ENCODE data around the gene GPC6.

GPC6 gene

DNA sequence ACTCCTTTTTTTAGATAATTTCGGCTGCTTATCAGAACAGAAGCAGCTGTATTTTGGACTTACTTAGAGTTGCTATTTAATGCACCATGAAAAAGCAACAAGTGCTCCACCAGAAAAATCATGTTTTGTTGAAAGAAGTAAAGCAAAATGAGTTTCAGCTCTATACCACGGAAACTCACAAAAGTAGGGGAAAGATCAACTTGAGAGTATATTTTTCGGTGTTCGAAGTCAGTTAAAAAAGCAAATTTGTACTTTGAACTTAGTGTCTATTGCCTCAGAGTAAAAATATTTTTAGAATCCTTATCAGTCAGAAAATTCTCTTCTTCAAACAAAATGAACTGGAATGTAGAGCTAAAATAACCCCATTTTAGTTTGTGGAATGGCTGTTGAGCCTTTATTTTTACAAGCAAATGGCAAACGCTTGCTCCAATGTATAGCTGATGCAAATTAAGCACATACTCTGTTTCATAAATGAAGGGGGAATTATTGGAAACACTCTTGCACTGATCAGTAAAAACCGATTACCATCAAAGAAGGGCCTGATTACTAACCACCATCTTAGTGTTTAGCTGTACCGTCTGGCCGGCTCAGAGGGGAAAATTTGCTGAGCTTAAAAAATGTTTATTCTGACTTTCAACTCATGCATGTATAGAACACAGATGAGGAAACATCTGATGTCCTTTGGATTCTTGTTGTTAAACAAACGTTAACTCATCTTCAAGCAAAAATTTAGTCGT lies 540.7 kb downstream of the GPC6 start:
- Histone ChIP-seq H3K4me2 (ENCODE audit: low read length, poor library complexity, severe bottlenecking) (no peak overlapping the region), H3K36me3 (ENCODE audit: control insufficient read depth in 1 of 2, insufficient read depth in 2 of 2, low read depth in 1 of 2, low read length in 2 of 2) (no peaks in the 10 kb centered on the region), H3K18ac (ENCODE audit: low read depth in 1 of 2, low read length in 2 of 2) (no peak overlapping the region), H2BK120ac (ENCODE audit: low read depth, low read length) (no peak overlapping the region), H3K27ac (ENCODE audit: low read length, poor library complexity, severe bottlenecking) (peak overlapping the region; percentile 33), H3K4ac (ENCODE audit: low read depth in 1 of 2, low read length in 2 of 2) (no peak overlapping the region), H3K9me3 (ENCODE audit: control insufficient read depth, low read length) (no peaks in the 10 kb centered on the region), H2BK12ac (ENCODE audit: low read length in 2 of 2) (no peak overlapping the region), H3K14ac (ENCODE audit: low read length in 2 of 2) (no peak overlapping the region), H3K79me1 (replicated peaks; ENCODE audit: low read length, poor library complexity, severe bottlenecking) (no peaks in the 10 kb centered on the region), H3K4me1 (ENCODE audit: control insufficient read depth, insufficient read depth, low read depth, low read length) (no peaks in the 10 kb centered on the region), H3K27me3 (ENCODE audit: control insufficient read depth in 1 of 2, insufficient read depth in 1 of 2, low read length in 2 of 2) (no peaks in the 10 kb centered on the region), H2BK5ac (ENCODE audit: low read depth, low read length, poor library complexity, severe bottlenecking) (no peak overlapping the region), H2AFZ (ENCODE audit: low read depth, low read length) (no peak overlapping the region), H2BK15ac (ENCODE audit: low read depth, poor library complexity, severe bottlenecking) (no peak overlapping the region), H4K91ac (ENCODE audit: low read length) (no peak overlapping the region), H3K9ac (ENCODE audit: low read length) (no peak overlapping the region), H3K23ac (ENCODE audit: low read length in 2 of 2) (no peak overlapping the region), H3K4me3 (ENCODE audit: insufficient read depth in 1 of 2, low read depth in 1 of 2, low read length in 2 of 2) (no peak overlapping the region), H4K8ac (ENCODE audit: low read length) (no peak overlapping the region), H2AK5ac (ENCODE audit: low read length, severe bottlenecking) (no peak overlapping the region)
- WGBS, result 86% methylated on average over 5 of the region's 10 CpGs
- peak; percentile 39 for DNase-seq

DNA sequence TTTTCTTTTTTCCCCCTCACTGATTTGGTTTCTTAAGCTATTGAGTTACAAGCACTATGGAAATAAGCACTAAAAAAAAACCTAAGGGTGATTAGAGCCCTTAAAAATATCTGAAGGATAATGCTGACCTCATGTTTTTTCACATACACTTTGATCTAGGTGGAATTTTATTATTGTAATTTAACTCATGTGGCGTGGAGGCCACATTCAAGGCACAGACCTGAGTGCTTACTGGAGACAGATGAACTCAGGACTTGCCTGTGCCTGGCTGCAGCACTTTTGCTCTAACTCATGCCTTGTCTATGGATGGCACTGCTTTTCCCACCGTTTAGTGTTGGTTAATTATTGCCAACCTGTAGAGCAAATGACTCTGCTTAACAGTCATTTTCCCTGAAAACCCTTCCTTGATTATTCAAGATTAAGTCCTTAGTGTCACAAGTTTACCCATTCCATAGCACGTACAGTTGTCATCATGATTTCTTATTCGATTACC lies 541.4 kb downstream of the GPC6 start:
- 91% methylated on average over 4 of the region's 4 CpGs for WGBS
- no peaks in the 10 kb centered on the region for H3K9me3 ChIP-seq (ENCODE audit: control insufficient read depth, low read length)
- H4K91ac ChIP-seq (ENCODE audit: low read length), result no peak overlapping the region
- H4K8ac ChIP-seq (ENCODE audit: low read length), result no peak overlapping the region
- no peak overlapping the region for H2BK15ac ChIP-seq (ENCODE audit: low read depth, poor library complexity, severe bottlenecking)
- peak overlapping the region in 1 of 2 experiments; percentile 55 for H3K4ac ChIP-seq (ENCODE audit: low read depth in 1 of 2, low read length in 2 of 2)
- no peak overlapping the region for H2BK5ac ChIP-seq (ENCODE audit: low read depth, low read length, poor library complexity, severe bottlenecking)
- H2AFZ ChIP-seq (ENCODE audit: low read depth, low read length), result no peak overlapping the region
- H3K18ac ChIP-seq (ENCODE audit: low read depth in 1 of 2, low read length in 2 of 2), result peak overlapping the region in 1 of 2 experiments; percentile 38
- H3K23ac ChIP-seq (ENCODE audit: low read length in 2 of 2), result no peak overlapping the region
- no peak for DNase-seq
- no peaks in the 10 kb centered on the region for H3K27me3 ChIP-seq (ENCODE audit: control insufficient read depth in 1 of 2, insufficient read depth in 1 of 2, low read length in 2 of 2)
- H3K4me3 ChIP-seq (ENCODE audit: insufficient read depth in 1 of 2, low read depth in 1 of 2, low read length in 2 of 2), result no peak overlapping the region
- H3K9ac ChIP-seq (ENCODE audit: low read length), result no peak overlapping the region
- no peaks in the 10 kb centered on the region for H3K4me1 ChIP-seq (ENCODE audit: control insufficient read depth, insufficient read depth, low read depth, low read length)
- no peak overlapping the region for H2BK12ac ChIP-seq (ENCODE audit: low read length in 2 of 2)
- no peaks in the 10 kb centered on the region for H3K36me3 ChIP-seq (ENCODE audit: control insufficient read depth in 1 of 2, insufficient read depth in 2 of 2, low read depth in 1 of 2, low read length in 2 of 2)
- H2BK120ac ChIP-seq (ENCODE audit: low read depth, low read length), result no peak overlapping the region
- H3K4me2 ChIP-seq (ENCODE audit: low read length, poor library complexity, severe bottlenecking), result no peak overlapping the region
- H2AK5ac ChIP-seq (ENCODE audit: low read length, severe bottlenecking), result no peak overlapping the region
- peak overlapping the region; percentile 5 for H3K27ac ChIP-seq (ENCODE audit: low read length, poor library complexity, severe bottlenecking)
- no peak overlapping the region for H3K14ac ChIP-seq (ENCODE audit: low read length in 2 of 2)
- H3K79me1 ChIP-seq (replicated peaks; ENCODE audit: low read length, poor library complexity, severe bottlenecking), result peaks cover 1% of the 10 kb centered on the region

DNA sequence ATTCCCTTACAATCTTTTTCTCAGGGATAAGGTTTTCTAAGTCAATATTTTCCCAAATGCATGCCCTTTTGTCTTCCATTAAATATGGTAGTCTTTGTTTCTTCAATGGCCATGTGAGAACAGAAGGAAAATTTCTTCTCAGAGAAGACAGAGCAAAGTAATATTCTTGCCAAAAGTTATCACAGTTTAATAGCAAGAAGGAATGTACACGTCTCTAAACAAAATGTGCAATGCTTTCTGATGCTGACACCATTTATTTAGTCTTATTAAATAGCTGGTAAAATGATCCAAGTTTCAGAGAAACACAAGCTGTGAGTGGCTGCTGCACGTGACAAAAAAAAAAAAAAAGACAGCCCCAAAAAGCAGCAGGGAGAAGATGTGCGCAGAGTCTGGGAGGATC lies 542.5 kb downstream of the GPC6 start:
- no peak overlapping the region for H2AFZ ChIP-seq (ENCODE audit: low read depth, low read length)

DNA sequence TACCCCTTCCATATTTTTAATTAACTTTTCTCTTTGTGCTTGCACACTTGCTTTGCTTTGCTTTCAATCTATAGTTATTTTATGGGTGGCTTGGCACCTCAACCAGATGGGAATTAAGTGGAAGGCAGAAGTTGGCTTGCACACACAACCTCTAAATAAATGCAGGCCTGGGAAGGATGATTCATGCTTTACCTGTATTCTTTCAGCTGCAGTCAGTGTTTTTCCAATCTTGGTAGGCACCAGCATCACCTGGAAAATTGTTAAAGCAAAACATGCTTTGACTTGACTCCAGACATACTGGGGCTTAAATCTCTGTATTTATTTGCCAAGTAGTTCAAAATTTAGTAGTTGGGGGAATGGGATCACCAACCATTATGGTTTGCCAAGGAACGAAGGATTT lies 543.0 kb downstream of the GPC6 start:
- 100% methylated on average over 1 of the region's 1 CpG for WGBS
- Histone ChIP-seq H2BK12ac (ENCODE audit: low read length in 2 of 2) (no peak overlapping the region), H3K27me3 (ENCODE audit: control insufficient read depth in 1 of 2, insufficient read depth in 1 of 2, low read length in 2 of 2) (no peaks in the 10 kb centered on the region), H2BK15ac (ENCODE audit: low read depth, poor library complexity, severe bottlenecking) (no peak overlapping the region), H3K14ac (ENCODE audit: low read length in 2 of 2) (no peak overlapping the region), H2BK120ac (ENCODE audit: low read depth, low read length) (no peak overlapping the region), H2AFZ (ENCODE audit: low read depth, low read length) (no peak overlapping the region), H2BK5ac (ENCODE audit: low read depth, low read length, poor library complexity, severe bottlenecking) (no peak overlapping the region), H4K8ac (ENCODE audit: low read length) (no peak overlapping the region), H3K4me1 (ENCODE audit: control insufficient read depth, insufficient read depth, low read depth, low read length) (no peaks in the 10 kb centered on the region), H3K27ac (ENCODE audit: low read length, poor library complexity, severe bottlenecking) (no peak overlapping the region), H3K9ac (ENCODE audit: low read length) (no peak overlapping the region), H4K91ac (ENCODE audit: low read length) (no peak overlapping the region), H3K36me3 (ENCODE audit: control insufficient read depth in 1 of 2, insufficient read depth in 2 of 2, low read depth in 1 of 2, low read length in 2 of 2) (no peaks in the 10 kb centered on the region), H2AK5ac (ENCODE audit: low read length, severe bottlenecking) (no peak overlapping the region), H3K23ac (ENCODE audit: low read length in 2 of 2) (no peak overlapping the region), H3K4ac (ENCODE audit: low read depth in 1 of 2, low read length in 2 of 2) (no peak overlapping the region), H3K4me3 (ENCODE audit: insufficient read depth in 1 of 2, low read depth in 1 of 2, low read length in 2 of 2) (no peak overlapping the region), H3K79me1 (replicated peaks; ENCODE audit: low read length, poor library complexity, severe bottlenecking) (peaks cover 1% of the 10 kb centered on the region), H3K4me2 (ENCODE audit: low read length, poor library complexity, severe bottlenecking) (no peak overlapping the region), H3K18ac (ENCODE audit: low read depth in 1 of 2, low read length in 2 of 2) (no peak overlapping the region), H3K9me3 (ENCODE audit: control insufficient read depth, low read length) (no peaks in the 10 kb centered on the region)
- DNase-seq, result no peak

More for the DNA sequence above, 542.5 kb downstream of the GPC6 start:
- H3K4me1 ChIP-seq (ENCODE audit: control insufficient read depth, insufficient read depth, low read depth, low read length), result no peaks in the 10 kb centered on the region
- no peak overlapping the region for H4K91ac ChIP-seq (ENCODE audit: low read length)
- DNase-seq, result no peak
- H3K9me3 ChIP-seq (ENCODE audit: control insufficient read depth, low read length), result no peaks in the 10 kb centered on the region
- no peak overlapping the region for H2AK5ac ChIP-seq (ENCODE audit: low read length, severe bottlenecking)
- no peak overlapping the region for H2BK5ac ChIP-seq (ENCODE audit: low read depth, low read length, poor library complexity, severe bottlenecking)
- no peak overlapping the region for H2BK12ac ChIP-seq (ENCODE audit: low read length in 2 of 2)
- peaks cover 1% of the 10 kb centered on the region for H3K79me1 ChIP-seq (replicated peaks; ENCODE audit: low read length, poor library complexity, severe bottlenecking)
- H3K4me3 ChIP-seq (ENCODE audit: insufficient read depth in 1 of 2, low read depth in 1 of 2, low read length in 2 of 2), result no peak overlapping the region
- no peak overlapping the region for H3K23ac ChIP-seq (ENCODE audit: low read length in 2 of 2)
- no peak overlapping the region for H3K18ac ChIP-seq (ENCODE audit: low read depth in 1 of 2, low read length in 2 of 2)
- H2BK15ac ChIP-seq (ENCODE audit: low read depth, poor library complexity, severe bottlenecking), result no peak overlapping the region
- H3K27me3 ChIP-seq (ENCODE audit: control insufficient read depth in 1 of 2, insufficient read depth in 1 of 2, low read length in 2 of 2), result no peaks in the 10 kb centered on the region
- no peak overlapping the region for H3K9ac ChIP-seq (ENCODE audit: low read length)
- no peak overlapping the region for H3K4me2 ChIP-seq (ENCODE audit: low read length, poor library complexity, severe bottlenecking)
- H2BK120ac ChIP-seq (ENCODE audit: low read depth, low read length), result no peak overlapping the region
- no peak overlapping the region for H3K14ac ChIP-seq (ENCODE audit: low read length in 2 of 2)
- WGBS, result 99% methylated on average over 2 of the region's 3 CpGs
- no peaks in the 10 kb centered on the region for H3K36me3 ChIP-seq (ENCODE audit: control insufficient read depth in 1 of 2, insufficient read depth in 2 of 2, low read depth in 1 of 2, low read length in 2 of 2)
- no peak overlapping the region for H4K8ac ChIP-seq (ENCODE audit: low read length)
- no peak overlapping the region for H3K27ac ChIP-seq (ENCODE audit: low read length, poor library complexity, severe bottlenecking)
- no peak overlapping the region for H3K4ac ChIP-seq (ENCODE audit: low read depth in 1 of 2, low read length in 2 of 2)

All from mesenchymal stem cell (in vitro differentiated cells and primary cell).